ENCODE data around the gene SHB. TPM values are rescaled to one million over a fixed set of nuclear protein-coding genes. Genes with fewer than 3 reads are reported as not detected.

SHB gene
- total RNA-seq, 1 experiment from 2014 or later = 28.7 TPM

- Histone ChIP-seq H3K36me3 (ENCODE audit: control insufficient read depth in 1 of 2, insufficient read depth in 2 of 2, low read length in 2 of 2) (no peaks in the 10 kb centered on the region), H2AFZ (ENCODE audit: low read depth, low read length, poor library complexity, severe bottlenecking) (no peak overlapping the region), H3K27me3 (ENCODE audit: insufficient read depth, low read length) (no peaks in the 10 kb centered on the region), H3K27ac (ENCODE audit: low read depth, low read length) (peak overlapping the region; percentile 50), H3K9me3 (ENCODE audit: control insufficient read depth in 1 of 2, insufficient read depth in 1 of 2, low read depth in 1 of 2, low read length in 2 of 2) (no peaks in the 10 kb centered on the region), H3K4me1 (ENCODE audit: control insufficient read depth in 1 of 2, insufficient read depth in 2 of 2, low read length in 2 of 2) (peaks cover 53 to 94% of the 10 kb centered on the region in 2 experiments), H4K20me1 (ENCODE audit: insufficient read depth) (no peaks in the 10 kb centered on the region), H3K79me2 (ENCODE audit: insufficient read depth, low read length) (peaks cover 96% of the 10 kb centered on the region), H3K9me2 (ENCODE audit: insufficient read depth) (no peaks in the 10 kb centered on the region), H3K9ac (ENCODE audit: low read length) (peak overlapping the region; percentile 43; the same call in 1 of the 2 replicates), H3K4me2 (ENCODE audit: low read length) (peak overlapping the region; percentile 73), H3K4me3 (replicated peaks in 1 of 2; ENCODE audit: low read depth in 1 of 2, low read length in 2 of 2) (no peak overlapping the region)
- RAD21 ChIA-PET (ENCODE audit: low non-redundant PET in 1 of 2, low total read pairs in 2 of 2, uncharacterized antibody in 2 of 2, unreplicated experiment in 2 of 2) = no interaction called here
- intact Hi-C loops (cut with micrococcal nuclease) = loop anchor here (5.0 kb wide), 1 partner anchor 86 kb away; no protein-coding TSS in a partner anchor
- no peak for ATAC-seq
- TF ChIP-seq JUND (IDR thresholded peaks at IDR 0.05) = no peak
- TF ChIP-seq SP1 (IDR thresholded peaks at IDR 0.05; ENCODE audit: low read depth) = no peak
- TF ChIP-seq EZH2phosphoT487 (IDR thresholded peaks at IDR 0.05; ENCODE audit: borderline replicate concordance) = no peak
- no peak for TF ChIP-seq FOSL1 (IDR thresholded peaks at IDR 0.05; ENCODE audit: low read depth)
- no peak for TF ChIP-seq POLR2A (IDR thresholded peaks at IDR 0.05; ENCODE audit: borderline replicate concordance, extremely low read depth, insufficient read depth, insufficient read length)
- no peak for TF ChIP-seq TCF7L2 (IDR thresholded peaks at IDR 0.05; ENCODE audit: borderline replicate concordance, extremely low read depth, insufficient read depth, insufficient read length)
- TF ChIP-seq ELF1 (IDR thresholded peaks at IDR 0.05; ENCODE audit: borderline replicate concordance, low read depth) = no peak
- TF ChIP-seq YY1 (IDR thresholded peaks at IDR 0.05; ENCODE audit: extremely low read depth, insufficient replicate concordance, low read depth, low read length) = no peak
- no peak for TF ChIP-seq EZH2 (IDR thresholded peaks at IDR 0.05)
- POLR2A ChIA-PET = no interaction called here
- CTCF ChIA-PET = no interaction called here
- no peak for DNase-seq (ENCODE audit: low read depth, low spot score)
- BruUV-seq (replicated peaks) = no TSS peak
These were observed 30.5 kb downstream of the SHB start for GRCh38 chr9:38038307-38039089.

GRCh38 chr9:38037981-38038306 lies 31.1 kb downstream of the SHB start:
- CTCF ChIA-PET = no interaction called here
- Histone ChIP-seq H3K36me3 (ENCODE audit: control insufficient read depth in 1 of 2, insufficient read depth in 2 of 2, low read length in 2 of 2) (no peaks in the 10 kb centered on the region), H2AFZ (ENCODE audit: low read depth, low read length, poor library complexity, severe bottlenecking) (no peak overlapping the region), H3K4me1 (ENCODE audit: control insufficient read depth in 1 of 2, insufficient read depth in 2 of 2, low read length in 2 of 2) (peaks cover 57 to 95% of the 10 kb centered on the region in 2 experiments), H3K9me3 (ENCODE audit: control insufficient read depth in 1 of 2, insufficient read depth in 1 of 2, low read depth in 1 of 2, low read length in 2 of 2) (no peaks in the 10 kb centered on the region), H4K20me1 (ENCODE audit: insufficient read depth) (no peaks in the 10 kb centered on the region), H3K9me2 (ENCODE audit: insufficient read depth) (no peaks in the 10 kb centered on the region), H3K9ac (ENCODE audit: low read length) (no peak overlapping the region), H3K27ac (ENCODE audit: low read depth, low read length) (no peak overlapping the region), H3K79me2 (ENCODE audit: insufficient read depth, low read length) (peaks cover 97% of the 10 kb centered on the region), H3K4me3 (replicated peaks in 1 of 2; ENCODE audit: low read depth in 1 of 2, low read length in 2 of 2) (no peak overlapping the region), H3K4me2 (ENCODE audit: low read length) (peak overlapping the region; percentile 73), H3K27me3 (ENCODE audit: insufficient read depth, low read length) (no peaks in the 10 kb centered on the region)
- POLR2A ChIA-PET = no interaction called here
- DNase-seq (ENCODE audit: low read depth, low spot score) = no peak
- no TSS peak for BruUV-seq (replicated peaks)
- RAD21 ChIA-PET (ENCODE audit: low non-redundant PET in 1 of 2, low total read pairs in 2 of 2, uncharacterized antibody in 2 of 2, unreplicated experiment in 2 of 2) = no interaction called here
- no peak for ATAC-seq
- intact Hi-C loops (cut with micrococcal nuclease) = loop anchor here (5.0 kb wide), 1 partner anchor 86 kb away; no protein-coding TSS in a partner anchor
- TF ChIP-seq ZFX (IDR thresholded peaks at IDR 0.05) (no peak), FOSL1 (IDR thresholded peaks at IDR 0.05; ENCODE audit: low read depth) (no peak), JUND (IDR thresholded peaks at IDR 0.05) (no peak), RAD21 (IDR thresholded peaks at IDR 0.05; ENCODE audit: low read depth) (no peak), ATF3 (IDR thresholded peaks at IDR 0.05) (no peak), ELF1 (IDR thresholded peaks at IDR 0.05; ENCODE audit: borderline replicate concordance, low read depth) (no peak), SRF (IDR thresholded peaks at IDR 0.05; ENCODE audit: low read depth) (no peak), EZH2phosphoT487 (IDR thresholded peaks at IDR 0.05; ENCODE audit: borderline replicate concordance) (no peak), CEBPB (IDR thresholded peaks at IDR 0.05; ENCODE audit: low read depth) (no peak)
- TF ChIP-seq, protein P1, sequence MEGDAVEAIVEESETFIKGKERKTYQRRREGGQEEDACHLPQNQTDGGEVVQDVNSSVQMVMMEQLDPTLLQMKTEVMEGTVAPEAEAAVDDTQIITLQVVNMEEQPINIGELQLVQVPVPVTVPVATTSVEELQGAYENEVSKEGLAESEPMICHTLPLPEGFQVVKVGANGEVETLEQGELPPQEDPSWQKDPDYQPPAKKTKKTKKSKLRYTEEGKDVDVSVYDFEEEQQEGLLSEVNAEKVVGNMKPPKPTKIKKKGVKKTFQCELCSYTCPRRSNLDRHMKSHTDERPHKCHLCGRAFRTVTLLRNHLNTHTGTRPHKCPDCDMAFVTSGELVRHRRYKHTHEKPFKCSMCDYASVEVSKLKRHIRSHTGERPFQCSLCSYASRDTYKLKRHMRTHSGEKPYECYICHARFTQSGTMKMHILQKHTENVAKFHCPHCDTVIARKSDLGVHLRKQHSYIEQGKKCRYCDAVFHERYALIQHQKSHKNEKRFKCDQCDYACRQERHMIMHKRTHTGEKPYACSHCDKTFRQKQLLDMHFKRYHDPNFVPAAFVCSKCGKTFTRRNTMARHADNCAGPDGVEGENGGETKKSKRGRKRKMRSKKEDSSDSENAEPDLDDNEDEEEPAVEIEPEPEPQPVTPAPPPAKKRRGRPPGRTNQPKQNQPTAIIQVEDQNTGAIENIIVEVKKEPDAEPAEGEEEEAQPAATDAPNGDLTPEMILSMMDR (IDR thresholded peaks at IDR 0.05 in 2 of 3, conservative IDR thresholded peaks at IDR 0.05 in 1 of 3; ENCODE audit: borderline replicate concordance in 1 of 3, insufficient read depth in 1 of 3, low read depth in 2 of 3, low read length in 2 of 3) = no peak
